ENCODE measurements around the gene ZNF765. TPM values are rescaled to one million over a fixed set of nuclear protein-coding genes. Genes with fewer than 3 reads are reported as not detected.

ZNF765 gene
- total RNA-seq, 1 donor from 2014 or later: 11.2 TPM

Other genes starting within 250 kb of the ZNF765 start
- gene ZNF347, start 236.1 kb upstream of the ZNF765 start, total RNA-seq: 24.1 TPM
- 11.7 TPM for gene ZNF665, start 201.8 kb upstream of the ZNF765 start, total RNA-seq
- gene ZNF677, start 140.3 kb upstream of the ZNF765 start, total RNA-seq: 25.5 TPM
- not detected for gene VN1R2, start 136.9 kb upstream of the ZNF765 start, total RNA-seq
- gene VN1R4, start 127.4 kb upstream of the ZNF765 start, total RNA-seq: not detected
- gene ZNF845, start 61.4 kb upstream of the ZNF765 start, total RNA-seq: 9.2 TPM
- gene ZNF525, start 29.4 kb upstream of the ZNF765 start, total RNA-seq: 28.2 TPM
- gene ZNF761, start 36.8 kb downstream of the ZNF765 start, total RNA-seq: 12.7 TPM
- gene ZNF813, start 72.6 kb downstream of the ZNF765 start, total RNA-seq: 6.8 TPM
- gene ZNF331, start 143.0 kb downstream of the ZNF765 start, total RNA-seq: 23.9 TPM
- not detected for gene DPRX, start 236.8 kb downstream of the ZNF765 start, total RNA-seq

Measured in ureter (tissue), 1 donor.